ENCODE measurements around the gene WDR38. TPM values are rescaled to one million over a fixed set of nuclear protein-coding genes. Genes with fewer than 3 reads are reported as not detected.

The WDR38 gene
- total and polyA plus RNA-seq, 2 of the 13 experiments (the other 11 are each of a cell fraction or from before 2014, with no cell fraction given) = not detected

GRCh38 chr9:124897570-124898460, 44.6 kb downstream of the WDR38 start (continued):
- peak; percentile 86 for TF ChIP-seq ARID5B (CRISPR knock-in tag; IDR thresholded peaks at IDR 0.05)
- TF ChIP-seq RFX3 (CRISPR knock-in tag; IDR thresholded peaks at IDR 0.05) = no peak
- TF ChIP-seq MAFK (conservative IDR thresholded peaks at IDR 0.05 in 1 of 2, IDR thresholded peaks at IDR 0.05 in 1 of 2; ENCODE audit: low read length in 2 of 2) = 0 out of 4 replicates have a peak, but pooled peaks of 1 of the 2 experiments have one; percentile 1
- TF ChIP-seq ZNF572 (CRISPR knock-in tag; IDR thresholded peaks at IDR 0.05) = no peak
- TF ChIP-seq RCOR2 (CRISPR knock-in tag; IDR thresholded peaks at IDR 0.05) = 0 out of 2 replicates have a peak, but pooled peaks have one; percentile 38
- no peak for TF ChIP-seq SRY (CRISPR knock-in tag; IDR thresholded peaks at IDR 0.05)
- TF ChIP-seq NCOR1 (IDR thresholded peaks at IDR 0.05; ENCODE audit: borderline replicate concordance, low read length) = peak; percentile 77; the same call in 1 of the 2 replicates
- peak; percentile 66 to 74; a peak in 2 of 4 replicates for TF ChIP-seq EP300 (IDR thresholded peaks at IDR 0.05; ENCODE audit: low read depth in 2 of 2, low read length in 2 of 2)
- TF ChIP-seq EP300 (CRISPR knock-in tag; IDR thresholded peaks at IDR 0.05; ENCODE audit: borderline replicate concordance) = peak; percentile 52; the same call in 1 of the 2 replicates
- no peak for TF ChIP-seq FOXP1 (IDR thresholded peaks at IDR 0.05)
- peak; percentile 48 for TF ChIP-seq FOXP1 (CRISPR knock-in tag; IDR thresholded peaks at IDR 0.05)
- 0 out of 2 replicates have a peak, but pooled peaks have one; percentile 8 for TF ChIP-seq ZNF644 (CRISPR knock-in tag; IDR thresholded peaks at IDR 0.05; ENCODE audit: low read depth)
- TF ChIP-seq GATAD2A (CRISPR knock-in tag; IDR thresholded peaks at IDR 0.05) = peak; percentile 97
- TF ChIP-seq ATF2 (CRISPR knock-in tag; IDR thresholded peaks at IDR 0.05) = peak; percentile 85
- TF ChIP-seq AFF4 (CRISPR knock-in tag; IDR thresholded peaks at IDR 0.05) = no peak
- TF ChIP-seq THAP9 (CRISPR knock-in tag; IDR thresholded peaks at IDR 0.05; ENCODE audit: borderline replicate concordance) = no peak
